Aorta (tissue), 5 donors: ENCODE data around the gene SEC61A2. TPM values are rescaled to one million over a fixed set of nuclear protein-coding genes. Genes with fewer than 3 reads are reported as not detected.
A peak's percentile ranks its signal among the peaks of the same experiment; 100 is the strongest.

Experiments used
- ATAC-seq: fragments of 200-7000 bp; cut with Tn5 transposase; one replicate; pipeline ENCODE4 v1.9.1; 2022; ENCODE audit warnings: moderate library complexity; ENCODE audit not compliant: low FRiP score
- DNase-seq, 2 donors: peaks; one replicate each; pipeline ENCODE4 v3.0.0-alpha.2; 2020
- H3K27ac ChIP-seq, 2 donors: one replicate each; pipeline ENCODE4 v1.5.1; 2013; ENCODE audit warnings: low read length in 2 of 2, mild to moderate bottlenecking in 2 of 2, moderate library complexity in 2 of 2, control low read depth in 1 of 2, inconsistent platforms in 1 of 2, low read depth in 1 of 2
- H3K27me3 ChIP-seq, 2 donors: one replicate each; pipeline ENCODE4 v1.6.1; 2013; ENCODE audit warnings: control low read depth in 1 of 2, low read length in 1 of 2, mild to moderate bottlenecking in 1 of 2, moderate library complexity in 1 of 2; ENCODE audit not compliant: insufficient read depth in 2 of 2, control insufficient read depth in 1 of 2
- H3K36me3 ChIP-seq, 2 donors: one replicate each; pipeline ENCODE4 v1.6.1; 2013; ENCODE audit warnings: control low read depth in 1 of 2, low read length in 1 of 2, mild to moderate bottlenecking in 1 of 2; ENCODE audit not compliant: insufficient read depth in 2 of 2, control insufficient read depth in 1 of 2
- H3K4me1 ChIP-seq, 2 donors: one replicate each; pipeline ENCODE4 v1.6.1; 2013; ENCODE audit warnings: low read length in 2 of 2, control low read depth in 1 of 2, mild to moderate bottlenecking in 1 of 2, moderate library complexity in 1 of 2; ENCODE audit not compliant: insufficient read depth in 2 of 2, control insufficient read depth in 1 of 2
- H3K4me3 ChIP-seq, 2 donors: one replicate each; pipeline ENCODE4 v1.5.1; 2013; ENCODE audit warnings: low read length in 2 of 2, control low read depth in 1 of 2, mild to moderate bottlenecking in 1 of 2
- H3K9me3 ChIP-seq: one replicate; pipeline ENCODE4 v1.6.1; 2013; ENCODE audit warnings: mild to moderate bottlenecking, low read length; ENCODE audit not compliant: control insufficient read depth
- WGBS, 2 donors: extraction: QIAGEN DNeasy Blood & Tissue Kit; methylation state at CpG; one replicate each; pipeline ENCODE4 v1.1.7; 2013; 5-methylcytosine and 5-hydroxymethylcytosine counted together
- intact Hi-C, 2 donors: fragments of 100-400 bp; cut with DNase I; formaldehyde crosslinking; loops; one replicate each; pipeline versions ENCODE4 v1.14.2 to v1.15.0; 2022
- polyA plus RNA-seq, 2 donors: library from polyadenylated mRNA; stranded (reverse); fragments of 200-250 nt; gene quantifications; one replicate each; pipeline ENCODE4 v1.2.3, GENCODE V29; 2013
- total RNA-seq, 2 donors: library from RNA; stranded (reverse); fragmentation: NEBNext Ultra II Directional; extraction: Animal tissue kit (Norgen Biotek cat#: 25700); gene quantifications; one replicate each; pipeline ENCODE4 v1.2.1, GENCODE V29; 2021
- donor health status: healthy with polysubstance abuse.
- donor health status: Bipolar disorder and iron deficiency.
- donor health status: DM: no; HTN: no; CAD: no.
- donor health status: DM: no; HTN: no; CAD: no.
- donor health status: DM: yes; HTN: yes; CAD: no.

The SEC61A2 gene
- total and polyA plus RNA-seq, 4 donors, result 3.3 to 8.7 (median 7.0) TPM

DNA sequence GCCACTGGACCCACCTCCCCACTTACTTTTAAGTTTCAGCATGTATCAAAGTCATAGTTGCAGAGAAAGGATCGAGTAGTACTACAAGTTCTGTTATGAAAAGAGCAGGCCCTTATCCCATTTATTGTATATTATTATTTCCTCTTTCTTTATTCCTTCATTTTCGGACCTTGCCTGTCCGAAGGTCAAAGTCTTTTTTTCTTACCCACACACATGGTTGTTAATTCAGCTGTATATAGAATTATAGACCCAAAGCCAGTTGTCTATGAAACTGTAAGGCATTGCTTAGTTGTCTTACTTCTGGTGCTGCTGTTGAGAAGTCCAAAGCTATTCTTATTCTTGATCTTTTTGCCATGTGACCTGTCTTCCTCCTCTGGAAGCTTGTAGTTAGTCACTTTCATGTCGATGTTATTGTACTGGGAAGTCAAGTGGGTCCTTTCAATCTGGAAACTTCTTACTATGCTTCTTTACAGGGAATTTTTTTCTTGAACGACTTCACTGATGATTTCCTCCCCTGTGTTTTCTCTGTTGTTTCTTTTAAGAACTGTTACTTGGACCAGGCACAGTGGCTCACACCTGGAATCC, 57.9 kb downstream of the SEC61A2 start:
- Histone ChIP-seq H3K27ac (no peak overlapping the region), H3K4me1 (no peaks in the 10 kb centered on the region), H3K4me3 (no peak overlapping the region), H3K36me3 (peaks cover 3 to 6% of the 10 kb centered on the region in 2 donors), H3K9me3 (no peaks in the 10 kb centered on the region), H3K27me3 (no peaks in the 10 kb centered on the region)
- intact Hi-C loops, result no loop called here
- WGBS, 2 donors, result 93 to 94% methylated on average over 5 of the region's 5 CpGs
- ATAC-seq (no peak), DNase-seq (no peak)

DNA sequence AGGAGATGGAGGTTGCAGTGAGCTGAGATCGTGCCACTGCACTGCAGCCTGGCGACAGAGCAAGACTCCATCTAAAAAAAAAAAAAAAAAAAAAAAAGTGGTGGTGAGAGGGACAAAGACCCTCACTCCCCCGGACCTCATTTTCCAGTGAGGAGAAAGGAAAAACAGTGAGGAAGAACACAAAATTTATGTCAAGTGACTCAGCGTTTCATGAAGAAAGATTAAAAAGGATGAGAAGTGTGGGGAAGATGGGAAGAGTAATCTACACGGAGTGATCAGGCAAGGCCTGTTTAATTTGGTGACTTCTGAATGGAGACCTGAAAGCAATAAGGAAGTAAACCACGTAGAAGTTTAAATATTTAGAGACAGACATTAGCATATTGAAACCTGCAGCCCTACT, 59.2 kb downstream of the SEC61A2 start:
- H3K27me3 ChIP-seq, result no peaks in the 10 kb centered on the region
- H3K4me1 ChIP-seq, result no peaks in the 10 kb centered on the region
- H3K9me3 ChIP-seq, result no peaks in the 10 kb centered on the region
- no peak overlapping the region for H3K27ac ChIP-seq
- H3K4me3 ChIP-seq, result no peak overlapping the region
- intact Hi-C loops, result no loop called here
- ATAC-seq (no peak), DNase-seq (no peak)
- WGBS, 2 donors, result 87 to 94% methylated on average over 6 of the region's 6 CpGs
- peaks cover 3 to 6% of the 10 kb centered on the region in 2 donors for H3K36me3 ChIP-seq

DNA sequence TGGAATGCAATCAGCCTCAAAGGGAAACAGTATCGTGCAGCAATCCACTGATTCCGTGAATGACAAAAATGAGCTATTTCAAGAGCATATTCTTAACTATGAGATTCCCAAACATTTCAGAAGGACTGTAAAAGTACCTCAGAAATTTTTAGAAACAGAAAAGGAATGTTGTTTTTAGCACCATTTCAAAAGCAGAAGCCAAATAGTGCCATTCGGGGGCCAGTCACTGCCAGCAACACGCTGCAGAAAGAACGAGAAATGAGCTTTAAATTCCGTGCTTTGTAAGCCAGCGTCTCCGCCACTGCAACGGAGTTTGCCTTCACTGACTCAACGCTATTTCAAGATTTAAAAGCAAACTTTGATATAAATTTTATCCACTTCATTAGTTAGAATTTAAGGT, 59.9 kb downstream of the SEC61A2 start:
- no peak for ATAC-seq
- peaks cover 0 to 5% of the 10 kb centered on the region in 2 donors for H3K4me1 ChIP-seq
- DNase-seq, result peak in 1 of 2 donors; percentile 51
- intact Hi-C loops, result no loop called here
- no peak overlapping the region for H3K27ac ChIP-seq
- H3K4me3 ChIP-seq, result no peak overlapping the region
- H3K9me3 ChIP-seq, result no peaks in the 10 kb centered on the region
- WGBS, 2 donors, result 6 to 8% methylated on average over 10 of the region's 10 CpGs
- H3K27me3 ChIP-seq, result no peaks in the 10 kb centered on the region
- peaks cover 3 to 6% of the 10 kb centered on the region in 2 donors for H3K36me3 ChIP-seq

DNA sequence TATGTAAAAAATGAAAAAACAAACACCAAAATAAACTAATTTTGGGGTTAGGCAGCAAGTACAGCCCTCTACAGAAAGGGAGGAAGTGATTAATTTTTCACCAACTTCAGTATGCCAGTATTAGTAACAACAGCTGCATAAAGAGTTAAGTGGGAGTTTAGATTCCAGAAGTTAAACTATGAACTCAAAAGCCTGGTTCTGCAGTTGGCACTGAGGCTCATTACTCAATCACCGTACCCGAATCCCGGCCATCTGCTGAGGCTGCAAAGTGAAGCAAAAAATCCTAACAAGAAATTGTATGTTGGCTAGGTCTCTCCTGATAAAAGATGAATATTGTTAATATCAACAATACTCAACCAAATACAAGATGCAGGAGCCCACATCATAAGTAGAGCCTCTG, 62.2 kb downstream of the SEC61A2 start:
- Histone ChIP-seq H3K4me1 (peaks cover 0 to 6% of the 10 kb centered on the region in 2 donors), H3K27ac (no peak overlapping the region), H3K4me3 (no peak overlapping the region), H3K27me3 (no peaks in the 10 kb centered on the region), H3K36me3 (no peaks in the 10 kb centered on the region), H3K9me3 (no peaks in the 10 kb centered on the region)
- intact Hi-C loops, result no loop called here
- no peak for DNase-seq
- no peak for ATAC-seq
- WGBS, 2 donors, result 22 to 24% methylated on average over 3 of the region's 3 CpGs

DNA sequence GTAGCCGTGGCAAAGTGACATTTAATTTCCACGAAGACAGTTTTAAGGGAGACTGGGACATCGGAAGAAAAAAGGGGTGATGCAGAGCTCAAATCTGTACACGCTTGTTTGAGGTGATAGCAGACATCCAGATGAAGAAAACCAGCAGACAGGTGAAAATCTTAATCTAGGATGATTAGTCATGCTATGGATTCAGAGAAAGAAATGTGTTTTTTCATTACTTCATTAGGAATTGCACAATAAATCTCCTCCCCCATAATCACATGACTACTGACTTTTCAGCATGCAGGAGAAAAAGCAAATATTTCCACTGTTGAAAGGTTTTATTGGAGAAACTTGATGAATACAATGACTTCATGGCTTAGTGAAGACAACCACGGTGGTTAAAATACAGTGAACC, 63.7 kb downstream of the SEC61A2 start:
- 86 to 88% methylated on average over 5 of the region's 5 CpGs for WGBS, 2 donors
- Histone ChIP-seq H3K4me3 (no peak overlapping the region), H3K27ac (no peak overlapping the region), H3K27me3 (no peaks in the 10 kb centered on the region), H3K9me3 (no peaks in the 10 kb centered on the region), H3K36me3 (no peaks in the 10 kb centered on the region), H3K4me1 (peaks cover 0 to 6% of the 10 kb centered on the region in 2 donors)
- intact Hi-C loops, result no loop called here
- DNase-seq, result no peak
- no peak for ATAC-seq

DNA sequence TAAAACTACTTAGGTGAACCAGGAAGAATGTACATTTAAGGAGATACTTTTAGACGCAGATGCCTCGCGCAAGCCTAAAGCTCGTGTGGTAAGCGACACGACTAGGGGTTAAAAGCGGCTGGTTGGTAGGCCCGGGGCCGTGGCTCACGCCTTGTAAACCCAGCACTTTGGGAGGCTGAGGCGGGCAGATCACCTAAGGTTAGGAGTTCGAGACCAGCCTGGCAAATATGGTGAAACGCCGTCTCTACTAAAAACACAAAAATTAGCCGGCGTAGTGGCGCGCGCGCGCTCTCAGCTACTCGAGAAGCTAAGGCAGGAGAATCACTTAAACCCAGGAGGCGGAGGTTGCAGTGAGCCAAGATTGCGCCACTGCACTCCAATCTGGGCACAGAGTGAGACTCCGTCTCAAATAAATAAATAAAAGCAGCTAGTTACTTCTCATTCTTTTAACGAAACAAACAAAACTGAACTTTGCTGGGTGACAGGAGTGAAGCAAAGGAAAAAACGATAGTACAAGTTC, 65.3 kb downstream of the SEC61A2 start:
- peaks cover 0 to 6% of the 10 kb centered on the region in 2 donors for H3K4me1 ChIP-seq
- 1 to 2% methylated on average over 27 of the region's 27 CpGs for WGBS, 2 donors
- intact Hi-C loops, result no loop called here
- ATAC-seq, result peak; percentile 69
- peak overlapping the region in 1 of 2 donors; percentile 66 for H3K27ac ChIP-seq
- H3K36me3 ChIP-seq, result peaks cover 0 to 4% of the 10 kb centered on the region in 2 donors
- H3K9me3 ChIP-seq, result no peaks in the 10 kb centered on the region
- H3K27me3 ChIP-seq, result no peaks in the 10 kb centered on the region
- peak; percentile 71 to 81 for DNase-seq
- peak overlapping the region; percentile 79 to 93 for H3K4me3 ChIP-seq

DNA sequence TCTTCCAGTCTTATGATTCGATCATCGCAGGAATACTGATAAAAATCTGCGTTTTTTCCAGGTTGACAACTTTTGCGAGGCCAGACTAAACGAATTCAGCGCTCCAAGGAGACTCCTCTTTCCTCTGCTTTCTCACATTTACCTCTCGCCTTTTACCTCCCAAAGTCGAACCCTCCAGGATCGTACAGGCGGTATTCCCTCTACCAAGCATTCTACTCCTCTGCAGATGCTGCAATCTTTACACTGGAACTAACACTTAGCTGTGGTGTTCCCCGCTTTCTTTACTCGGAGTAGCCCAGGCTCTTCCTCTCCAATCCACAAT, 65.8 kb downstream of the SEC61A2 start:
- ATAC-seq, result no peak
- H3K9me3 ChIP-seq, result no peaks in the 10 kb centered on the region
- H3K4me1 ChIP-seq, result peaks cover 0 to 6% of the 10 kb centered on the region in 2 donors
- no peak for DNase-seq
- intact Hi-C loops, result no loop called here
- WGBS, 2 donors, result 0 to 1% methylated on average over 12 of the region's 12 CpGs
- H3K27ac ChIP-seq, result peak overlapping the region in 1 of 2 donors; percentile 66
- H3K36me3 ChIP-seq, result peaks cover 0 to 4% of the 10 kb centered on the region in 2 donors
- peak overlapping the region; percentile 79 to 93 for H3K4me3 ChIP-seq
- no peaks in the 10 kb centered on the region for H3K27me3 ChIP-seq

DNA sequence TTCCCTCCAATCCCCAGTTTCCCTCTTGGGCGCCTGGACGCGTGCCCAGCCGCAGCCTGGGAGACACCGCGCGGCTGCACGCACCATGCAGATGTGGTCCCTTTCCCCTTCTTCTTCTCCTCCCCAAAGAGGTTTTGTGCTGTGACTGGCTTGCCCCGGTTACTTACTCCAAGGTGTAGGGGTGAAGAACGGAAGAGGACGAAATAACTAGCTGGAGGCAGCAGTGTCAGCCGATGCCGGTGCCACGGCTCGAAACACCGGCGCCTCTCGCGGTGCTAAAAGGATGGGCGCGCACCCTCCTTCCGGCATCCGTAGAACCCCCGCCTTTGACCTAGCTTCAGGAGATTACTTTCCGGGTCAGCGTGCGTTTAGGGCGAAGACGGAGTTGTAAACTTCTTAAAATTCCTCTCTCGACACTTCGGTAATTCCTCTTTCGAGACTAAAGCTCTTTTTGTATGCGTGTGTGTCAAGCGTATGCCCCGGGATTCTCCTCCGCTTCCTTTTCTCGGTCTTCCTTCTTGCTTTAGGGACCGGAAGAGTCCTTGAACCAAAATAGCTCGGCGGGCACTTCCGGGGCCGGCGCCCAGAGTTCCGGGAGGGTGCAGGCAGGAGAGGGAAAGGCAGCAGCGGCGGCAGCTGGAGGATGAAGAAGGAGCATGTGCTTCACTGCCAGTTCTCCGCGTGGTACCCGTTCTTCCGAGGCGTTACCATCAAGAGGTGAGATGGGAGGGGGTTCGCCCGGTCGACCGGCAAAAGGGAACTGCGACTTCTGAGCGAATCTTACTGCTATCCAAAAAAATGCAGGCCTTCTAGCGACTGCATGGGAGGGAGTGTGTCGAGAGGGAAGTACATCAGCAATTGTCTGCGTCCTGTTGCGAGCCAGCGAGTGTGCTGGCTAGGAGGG, 66.4 kb downstream of the SEC61A2 start, which contains the start of the genes CDC123 and NUDT5:
CDC123 (plus strand) TSS at position 586 of the 904 bp plus-strand sequence; CDS start at position 644, 58 bp downstream.
NUDT5 (minus strand) TSS at position 289 of the 904 bp plus-strand sequence. CDS start 9,600 bp downstream, outside the sequence.
- peak; percentile 91 to 94 for DNase-seq
- H3K4me3 ChIP-seq, result peak within 1 kb of the TSS; percentile 79 to 93
- H3K27ac ChIP-seq, result peak within 1 kb of the TSS in 1 of 2 donors; percentile 71
- 0% methylated on average over 62 of the region's 62 CpGs for WGBS, 2 donors
- no peaks in the 10 kb centered on the region for H3K27me3 ChIP-seq
- H3K4me1 ChIP-seq, result peaks cover 0 to 6% of the 10 kb centered on the region in 2 donors
- H3K36me3 ChIP-seq, result peaks cover 0 to 4% of the 10 kb centered on the region in 2 donors
- no peaks in the 10 kb centered on the region for H3K9me3 ChIP-seq
- peak; percentile 98 for ATAC-seq
- intact Hi-C loops, result no loop called here
